Lung microvascular endothelial cell (primary cell): ENCODE measurements around the gene IQCF6. TPM values are rescaled to one million over a fixed set of nuclear protein-coding genes. Genes with fewer than 3 reads are reported as not detected.
"Not testable (repeated sequence)": the region's sequence is repeated elsewhere in the genome, so short reads cannot be mapped to it uniquely, and the experiment has no call there.

Experiments used
- DNase-seq, 2 donors: peaks; one replicate each; pipeline versions ENCODE4 v3.0.0 to v3.0.0-alpha.2; 2010; ENCODE audit warnings: low read depth in 2 of 2
- total RNA-seq: library from RNA; depleted of rRNA; stranded (reverse); fragments of >200 nt; gene quantifications from 2 replicates; pipeline ENCODE4 v1.2.1, GENCODE V29; 2014

The IQCF6 gene
- total RNA-seq, 1 donor from 2014 or later: not detected

- DNase-seq: no peak
Measured at GRCh38 chr3:51773529-51774056, 5.4 kb downstream of the IQCF6 start.

GRCh38 chr3:51759203-51759602, 19.8 kb downstream of the IQCF6 start:
- DNase-seq: no peak

- not testable (repeated sequence) for DNase-seq
Measured at GRCh38 chr3:51753763-51754750, 25.0 kb downstream of the IQCF6 start.

- no peak for DNase-seq
Measured at GRCh38 chr3:51751287-51751686, 27.8 kb downstream of the IQCF6 start.

- no peak for DNase-seq
Measured at GRCh38 chr3:51750878-51751277, 28.2 kb downstream of the IQCF6 start.

- no peak for DNase-seq
Measured at GRCh38 chr3:51748327-51748726, 30.7 kb downstream of the IQCF6 start.

GRCh38 chr3:51747840-51748239, 31.2 kb downstream of the IQCF6 start:
- DNase-seq: no peak

- not testable (repeated sequence) for DNase-seq
Measured at GRCh38 chr3:51742978-51743377, 36.1 kb downstream of the IQCF6 start.

GRCh38 chr3:51742320-51742719, 36.7 kb downstream of the IQCF6 start:
- not testable (repeated sequence) for DNase-seq

- DNase-seq: no peak
Measured at GRCh38 chr3:51739110-51739509, 39.9 kb downstream of the IQCF6 start.

GRCh38 chr3:51735950-51736349, 43.1 kb downstream of the IQCF6 start:
- DNase-seq: no peak

GRCh38 chr3:51735039-51735438, 44.0 kb downstream of the IQCF6 start:
- no peak for DNase-seq

- DNase-seq: no peak
Measured at GRCh38 chr3:51734572-51734907, 44.5 kb downstream of the IQCF6 start.

GRCh38 chr3:51733859-51734571, 45.0 kb downstream of the IQCF6 start:
- no peak for DNase-seq

GRCh38 chr3:51729042-51729633, 49.9 kb downstream of the IQCF6 start:
- DNase-seq: no peak

Other genes with a start within 250 kb of the IQCF6 start
- 10.5 and 14.5 TPM in 2 replicates for gene RAD54L2, start 240.5 kb downstream of the IQCF6 start, total RNA-seq
- 36.4 and 57.1 TPM in 2 replicates for gene TEX264, start 108.0 kb downstream of the IQCF6 start, total RNA-seq
- under 0.01 TPM in 2 replicates for gene GRM2, start 72.2 kb downstream of the IQCF6 start, total RNA-seq
- not detected in 2 replicates for gene IQCF2, start 82.4 kb upstream of the IQCF6 start, total RNA-seq
- gene IQCF5, start 96.4 kb upstream of the IQCF6 start, total RNA-seq: not detected in 2 replicates
- not detected in 2 replicates for gene IQCF1, start 124.1 kb upstream of the IQCF6 start, total RNA-seq
- gene RRP9, start 162.7 kb upstream of the IQCF6 start, total RNA-seq: 11.1 and 18.5 TPM in 2 replicates
- 4.6 and 7.4 TPM in 2 replicates for gene PARP3, start 163.1 kb upstream of the IQCF6 start, total RNA-seq
- not detected in 2 replicates for gene GPR62, start 176.1 kb upstream of the IQCF6 start, total RNA-seq
- gene PCBP4, start 188.2 kb upstream of the IQCF6 start, total RNA-seq: 15.0 and 19.2 TPM in 2 replicates
- 10.0 and 16.7 TPM in 2 replicates for gene ABHD14B, start 194.8 kb upstream of the IQCF6 start, total RNA-seq
- gene ABHD14A, start 195.8 kb upstream of the IQCF6 start, total RNA-seq: 3.1 and 3.4 TPM in 2 replicates
- 10.7 and 22.2 TPM in 2 replicates for gene ACY1, start 204.3 kb upstream of the IQCF6 start, total RNA-seq
- 760 and 1,004 TPM in 2 replicates for gene RPL29, start 216.7 kb upstream of the IQCF6 start, total RNA-seq